Trophoblast cell (in vitro differentiated cells and primary cell): ENCODE data around the gene TMEFF2.

ENCODE experiments used
- DNase-seq, 2 donors: peaks; one replicate each; pipeline ENCODE4 v3.0.0-alpha.2; 2016
- H2AFZ ChIP-seq: 2 replicates; pipeline ENCODE4 v1.6.1; 2013; ENCODE audit warnings: low read length, moderate library complexity, mild to moderate bottlenecking; ENCODE audit not compliant: insufficient read depth, poor library complexity
- H2AK5ac ChIP-seq: 2 replicates; pipeline ENCODE4 v1.6.1; 2013; ENCODE audit warnings: mild to moderate bottlenecking, low read length
- H2BK120ac ChIP-seq: 2 replicates; pipeline ENCODE4 v1.6.1; 2013; ENCODE audit warnings: low read length, mild to moderate bottlenecking, moderate library complexity; ENCODE audit not compliant: insufficient read depth, poor library complexity
- H2BK12ac ChIP-seq: 2 replicates; pipeline ENCODE4 v1.6.1; 2013; ENCODE audit warnings: mild to moderate bottlenecking, low read length, moderate library complexity
- H2BK5ac ChIP-seq: 2 replicates; pipeline ENCODE4 v1.6.1; 2013; ENCODE audit warnings: low read length, low read depth, moderate library complexity, mild to moderate bottlenecking; ENCODE audit not compliant: poor library complexity
- H3K14ac ChIP-seq: 2 replicates; pipeline ENCODE4 v1.6.1; 2013; ENCODE audit warnings: mild to moderate bottlenecking, low read length
- H3K18ac ChIP-seq: 2 replicates; pipeline ENCODE4 v1.6.1; 2013; ENCODE audit warnings: mild to moderate bottlenecking, low read length
- H3K23ac ChIP-seq: 2 replicates; pipeline ENCODE4 v1.6.1; 2013; ENCODE audit warnings: low read length
- H3K27ac ChIP-seq: 2 replicates; pipeline ENCODE4 v1.5.1; 2013; ENCODE audit warnings: low read depth, mild to moderate bottlenecking, inconsistent platforms, low read length, moderate library complexity
- H3K27me3 ChIP-seq: 2 replicates; pipeline ENCODE4 v1.6.1; 2013; ENCODE audit warnings: inconsistent platforms, mild to moderate bottlenecking, low read length, moderate library complexity; ENCODE audit not compliant: insufficient read depth
- H3K36me3 ChIP-seq, 2 experiments: 1 replicate in 1 of 2; 2 replicates in 1 of 2; pipeline ENCODE4 v1.6.1; 2013; ENCODE audit warnings: low read length in 2 of 2, mild to moderate bottlenecking in 2 of 2, moderate library complexity in 1 of 2; ENCODE audit not compliant: insufficient read depth in 2 of 2, control insufficient read depth in 1 of 2
- H3K4ac ChIP-seq: 2 replicates; pipeline ENCODE4 v1.6.1; 2013; ENCODE audit warnings: low read depth, mild to moderate bottlenecking, low read length, moderate library complexity
- H3K4me1 ChIP-seq, 2 experiments: 1 replicate in 1 of 2; 2 replicates in 1 of 2; pipeline ENCODE4 v1.6.1; 2013; ENCODE audit warnings: low read length in 2 of 2, mild to moderate bottlenecking in 2 of 2, moderate library complexity in 1 of 2; ENCODE audit not compliant: insufficient read depth in 2 of 2, control insufficient read depth in 1 of 2
- H3K4me2 ChIP-seq: 2 replicates; pipeline ENCODE4 v1.6.1; 2013; ENCODE audit warnings: inconsistent platforms, mild to moderate bottlenecking, low read length, moderate library complexity
- H3K4me3 ChIP-seq: 2 replicates; pipeline ENCODE4 v1.5.1; 2013; ENCODE audit warnings: mild to moderate bottlenecking, low read depth, low read length, inconsistent platforms
- H3K79me1 ChIP-seq: one replicate; pipeline ENCODE4 v1.6.1; 2013; ENCODE audit warnings: low read length
- H3K79me2 ChIP-seq: 2 replicates; pipeline ENCODE4 v1.6.1; 2013; ENCODE audit warnings: low read length, mild to moderate bottlenecking; ENCODE audit not compliant: control insufficient read depth, insufficient read depth, poor library complexity
- H3K9ac ChIP-seq: 2 replicates; pipeline ENCODE4 v1.6.1; 2013; ENCODE audit warnings: mild to moderate bottlenecking, low read length
- H3K9me3 ChIP-seq: 2 replicates; pipeline ENCODE4 v1.6.1; 2013; ENCODE audit warnings: low read depth, mild to moderate bottlenecking, control low read depth, inconsistent platforms, low read length; ENCODE audit not compliant: insufficient read depth
- H4K12ac ChIP-seq: 2 replicates; pipeline ENCODE4 v1.6.1; 2013; ENCODE audit warnings: low read depth, mild to moderate bottlenecking, low read length, moderate library complexity
- H4K8ac ChIP-seq: 2 replicates; pipeline ENCODE4 v1.6.1; 2013; ENCODE audit warnings: low read depth, mild to moderate bottlenecking, low read length, moderate library complexity
- H4K91ac ChIP-seq: one replicate; pipeline ENCODE4 v1.6.1; 2013; ENCODE audit warnings: low read depth, mild to moderate bottlenecking, low read length, moderate library complexity
- WGBS: extraction: QIAGEN DNeasy Blood & Tissue Kit; methylation state at CpG from one replicate; pipeline ENCODE4 v1.1.7; 2013; ENCODE audit warnings: missing lambda C conversion rate; ENCODE audit not compliant: insufficient read length, insufficient coverage; ENCODE audit errors: extremely low coverage; 5-methylcytosine and 5-hydroxymethylcytosine counted together

Gene TMEFF2

GRCh38 chr2:192150166-192150565 is 44.6 kb downstream of the TMEFF2 start:
- H3K27me3 ChIP-seq, result no peaks in the 10 kb centered on the region
- no peak overlapping the region for H3K23ac ChIP-seq
- H2AFZ ChIP-seq, result no peak overlapping the region
- no peak overlapping the region for H4K91ac ChIP-seq
- H3K4me2 ChIP-seq, result no peak overlapping the region
- H3K36me3 ChIP-seq, result no peaks in the 10 kb centered on the region
- H2BK12ac ChIP-seq, result no peak overlapping the region
- H2BK120ac ChIP-seq, result no peak overlapping the region
- no peak overlapping the region for H3K14ac ChIP-seq
- peak; percentile 42 to 65 for DNase-seq
- H3K79me1 ChIP-seq, result no peaks in the 10 kb centered on the region
- H3K9ac ChIP-seq, result no peak overlapping the region
- no CpG with 5 or more reads among the region's 3 CpGs for WGBS
- H3K27ac ChIP-seq, result no peak overlapping the region
- no peak overlapping the region for H3K18ac ChIP-seq
- no peak overlapping the region for H3K4me3 ChIP-seq
- no peak overlapping the region for H3K4ac ChIP-seq
- no peak overlapping the region for H2BK5ac ChIP-seq
- H4K12ac ChIP-seq, result no peak overlapping the region
- no peak overlapping the region for H2AK5ac ChIP-seq
- H3K79me2 ChIP-seq, result no peaks in the 10 kb centered on the region
- no peak overlapping the region for H4K8ac ChIP-seq
- peaks cover 0 to 5% of the 10 kb centered on the region in 2 experiments for H3K4me1 ChIP-seq
- H3K9me3 ChIP-seq, result no peaks in the 10 kb centered on the region

- no CpG with 5 or more reads among the region's 5 CpGs for WGBS
- Histone ChIP-seq H3K79me2 (no peaks in the 10 kb centered on the region), H3K4me2 (no peak overlapping the region), H4K91ac (peak overlapping the region; percentile 28), H3K4ac (no peak overlapping the region), H2BK120ac (no peak overlapping the region), H3K23ac (no peak overlapping the region), H3K27ac (no peak overlapping the region), H3K9me3 (no peaks in the 10 kb centered on the region), H3K9ac (no peak overlapping the region), H3K36me3 (no peaks in the 10 kb centered on the region), H2AFZ (no peak overlapping the region), H2BK5ac (no peak overlapping the region), H2BK12ac (no peak overlapping the region), H3K4me1 (peaks cover 0 to 5% of the 10 kb centered on the region in 2 experiments), H3K79me1 (no peaks in the 10 kb centered on the region), H4K8ac (no peak overlapping the region), H3K18ac (no peak overlapping the region), H3K14ac (no peak overlapping the region), H4K12ac (no peak overlapping the region), H3K4me3 (no peak overlapping the region), H3K27me3 (no peaks in the 10 kb centered on the region), H2AK5ac (no peak overlapping the region)
- peak in 1 of 2 donors; percentile 54 for DNase-seq
These were observed 46.0 kb downstream of the TMEFF2 start for GRCh38 chr2:192148620-192149321.

DNA sequence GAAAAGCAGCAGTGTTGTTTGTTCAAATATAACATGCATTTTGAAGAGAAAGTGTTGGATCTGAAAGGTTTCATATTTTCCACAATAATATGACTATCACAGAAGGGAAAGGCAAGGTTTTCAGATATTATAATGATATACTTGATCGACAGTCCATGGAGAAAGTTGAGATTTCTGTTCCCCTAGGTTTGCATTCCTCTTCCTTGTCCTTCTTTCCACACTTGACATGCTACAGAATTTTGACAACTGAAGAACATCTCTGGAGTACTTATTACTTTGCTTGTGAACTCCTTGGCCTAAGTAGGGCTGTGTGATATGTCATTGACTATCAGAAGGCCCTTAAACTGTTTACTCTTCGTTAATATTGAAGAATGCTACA is 46.5 kb downstream of the TMEFF2 start:
- Histone ChIP-seq H3K4me2 (no peak overlapping the region), H3K9ac (no peak overlapping the region), H3K79me1 (no peaks in the 10 kb centered on the region), H3K9me3 (no peaks in the 10 kb centered on the region), H3K23ac (no peak overlapping the region), H3K79me2 (no peaks in the 10 kb centered on the region), H2BK5ac (no peak overlapping the region), H4K91ac (no peak overlapping the region), H4K8ac (no peak overlapping the region), H3K27me3 (no peaks in the 10 kb centered on the region), H3K18ac (no peak overlapping the region), H2AK5ac (no peak overlapping the region), H4K12ac (no peak overlapping the region), H2BK120ac (no peak overlapping the region), H2AFZ (no peak overlapping the region), H3K4me1 (peaks cover 0 to 5% of the 10 kb centered on the region in 2 experiments), H3K27ac (no peak overlapping the region), H3K36me3 (no peaks in the 10 kb centered on the region), H2BK12ac (no peak overlapping the region), H3K4me3 (no peak overlapping the region), H3K4ac (no peak overlapping the region), H3K14ac (no peak overlapping the region)
- no CpG with 5 or more reads among the region's 2 CpGs for WGBS
- no peak for DNase-seq

DNA sequence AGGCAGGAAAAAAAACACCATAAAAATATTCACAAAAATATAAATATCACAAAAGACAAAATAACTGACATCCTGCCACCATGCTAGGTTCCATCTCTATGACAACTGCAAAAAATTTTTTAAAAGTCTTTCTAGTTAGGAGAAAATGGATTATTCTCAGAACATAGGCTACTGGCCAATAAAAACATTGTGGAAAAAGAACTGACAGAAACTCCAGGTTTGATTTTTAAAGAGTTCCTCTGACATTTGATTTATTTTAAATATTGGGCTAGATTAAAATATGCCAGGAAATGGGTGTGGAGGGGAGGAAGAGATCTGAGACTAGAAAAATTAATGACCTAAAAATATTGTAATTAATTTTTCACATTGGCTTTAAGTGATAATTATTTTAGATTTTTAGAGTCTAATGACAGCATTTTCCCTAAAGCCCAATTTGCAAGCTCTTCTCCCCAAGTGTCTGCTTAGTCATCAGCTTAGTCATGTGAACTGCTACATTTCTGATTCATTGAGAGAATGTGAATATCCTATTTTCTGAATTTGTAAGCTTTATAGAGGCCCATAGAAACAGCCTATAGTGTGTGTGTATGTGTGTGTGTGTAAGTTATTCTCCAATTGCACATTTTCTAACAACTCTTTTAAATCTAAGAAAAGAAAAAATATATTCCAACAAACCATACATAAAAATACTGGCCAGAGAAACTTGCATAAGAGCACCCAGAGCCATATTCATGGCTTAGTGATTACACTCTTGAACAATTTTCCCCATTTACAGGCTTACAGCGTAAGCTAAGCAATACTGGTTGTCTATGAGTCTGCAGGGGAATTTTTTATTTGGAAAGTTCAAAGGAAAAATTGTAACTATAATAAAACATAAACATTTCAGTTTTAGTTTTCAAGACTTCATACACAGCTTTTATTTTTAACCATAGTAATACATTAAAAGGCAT is 48.4 kb downstream of the TMEFF2 start:
- H3K36me3 ChIP-seq, result no peaks in the 10 kb centered on the region
- no peaks in the 10 kb centered on the region for H3K9me3 ChIP-seq
- H3K27ac ChIP-seq, result no peak overlapping the region
- no peak overlapping the region for H3K14ac ChIP-seq
- H3K79me1 ChIP-seq, result no peaks in the 10 kb centered on the region
- H4K12ac ChIP-seq, result no peak overlapping the region
- no peak overlapping the region for H4K8ac ChIP-seq
- peaks cover 0 to 5% of the 10 kb centered on the region in 2 experiments for H3K4me1 ChIP-seq
- no peak overlapping the region for H2AFZ ChIP-seq
- H3K4ac ChIP-seq, result no peak overlapping the region
- no peak for DNase-seq
- H2BK120ac ChIP-seq, result no peak overlapping the region
- H3K18ac ChIP-seq, result no peak overlapping the region
- no peak overlapping the region for H2BK12ac ChIP-seq
- no peak overlapping the region for H3K9ac ChIP-seq
- no peak overlapping the region for H4K91ac ChIP-seq
- H3K23ac ChIP-seq, result no peak overlapping the region
- no peak overlapping the region for H2BK5ac ChIP-seq
- no peak overlapping the region for H2AK5ac ChIP-seq
- H3K4me2 ChIP-seq, result no peak overlapping the region
- no peak overlapping the region for H3K4me3 ChIP-seq
- no CpG with 5 or more reads among the region's 1 CpG for WGBS
- no peaks in the 10 kb centered on the region for H3K27me3 ChIP-seq
- H3K79me2 ChIP-seq, result no peaks in the 10 kb centered on the region
